ENCODE measurements around the gene ERCC5.

Gene ERCC5

GRCh38 chr13:102845630-102846260, at the start of gene ERCC5:
Gene ERCC5 (plus strand): TSS chr13:102846032. CDS start chr13:102846267, 235 bp downstream.
- DNase-seq (ENCODE audit: low spot score): peak; percentile 81

- peak; percentile 95 for DNase-seq (ENCODE audit: low spot score)
Observed at GRCh38 chr13:102798581-102799425, 47.0 kb upstream of the ERCC5 start, which contains the start of the genes BIVM and POGLUT2. Gene BIVM (plus strand): TSS chr13:102799119. CDS start chr13:102807268, 8,149 bp downstream. Gene POGLUT2 (minus strand): TSS chr13:102798976. CDS start chr13:102798670, 306 bp downstream.

- peak; percentile 39 for DNase-seq (ENCODE audit: low spot score)
Observed at GRCh38 chr13:102799426-102800144, 46.2 kb upstream of the ERCC5 start.

- peak; percentile 90 for DNase-seq (ENCODE audit: low spot score)
Observed at GRCh38 chr13:102800145-102801041, 45.4 kb upstream of the ERCC5 start.

GRCh38 chr13:102805680-102806079, 40.2 kb upstream of the ERCC5 start:
- no peak for DNase-seq (ENCODE audit: low spot score)

GRCh38 chr13:102807699-102808098, 38.1 kb upstream of the ERCC5 start:
- DNase-seq (ENCODE audit: low spot score): no peak

GRCh38 chr13:102812611-102813287, 33.1 kb upstream of the ERCC5 start:
- DNase-seq (ENCODE audit: low spot score): peak; percentile 33

GRCh38 chr13:102814025-102814607, 31.7 kb upstream of the ERCC5 start:
- no peak for DNase-seq (ENCODE audit: low spot score)

- DNase-seq (ENCODE audit: low spot score): no peak
Observed at GRCh38 chr13:102814793-102815192, 31.0 kb upstream of the ERCC5 start.

GRCh38 chr13:102815788-102816187, 30.0 kb upstream of the ERCC5 start:
- DNase-seq (ENCODE audit: low spot score): no peak

GRCh38 chr13:102816708-102817107, 29.1 kb upstream of the ERCC5 start:
- no peak for DNase-seq (ENCODE audit: low spot score)

- DNase-seq (ENCODE audit: low spot score): no peak
Observed at GRCh38 chr13:102817241-102817640, 28.6 kb upstream of the ERCC5 start.

- no peak for DNase-seq (ENCODE audit: low spot score)
Observed at GRCh38 chr13:102817907-102818306, 27.9 kb upstream of the ERCC5 start.

GRCh38 chr13:102825400-102825799, 20.4 kb upstream of the ERCC5 start:
- DNase-seq (ENCODE audit: low spot score): no peak

GRCh38 chr13:102825921-102826706, 19.7 kb upstream of the ERCC5 start:
- DNase-seq (ENCODE audit: low spot score): no peak

- DNase-seq (ENCODE audit: low spot score): no peak
Observed at GRCh38 chr13:102830646-102831045, 15.2 kb upstream of the ERCC5 start.

- no peak for DNase-seq (ENCODE audit: low spot score)
Observed at GRCh38 chr13:102836471-102836870, 9.4 kb upstream of the ERCC5 start.

- no peak for DNase-seq (ENCODE audit: low spot score)
Observed at GRCh38 chr13:102838273-102838672, 7.6 kb upstream of the ERCC5 start.

GRCh38 chr13:102838982-102839381, 6.8 kb upstream of the ERCC5 start:
- no peak for DNase-seq (ENCODE audit: low spot score)

GRCh38 chr13:102839462-102839861, 6.4 kb upstream of the ERCC5 start:
- DNase-seq (ENCODE audit: low spot score): no peak

Data from iPS-NIHi11 (cell line).